A673 (cell line): ENCODE measurements around the gene ADM2. TPM values are rescaled to one million over a fixed set of nuclear protein-coding genes. Genes with fewer than 3 reads are reported as not detected.
A peak's percentile ranks its signal among the peaks of the same experiment; 100 is the strongest.

Source experiments
- BruUV-seq: library from RNA; stranded (reverse); fragments of 400-500 nt; replicated peaks from 2 replicates; lab custom pipeline; 2021; lab: Mats Ljungman, UMichigan
- CTCF ChIA-PET: fragments of 300-600 bp; sonication (Branson Sonifier 250); formaldehyde crosslinking; loops from one replicate; lab custom pipeline; 2022; ENCODE audit warnings: antibody characterized with exemption; lab: Charles Lee
- POLR2A ChIA-PET: fragments of 300-600 bp; sonication (Branson Sonifier 250); formaldehyde crosslinking; loops from one replicate; lab custom pipeline; 2022; ENCODE audit warnings: antibody characterized with exemption; ENCODE audit not compliant: low non-redundant PET; lab: Charles Lee
- DNase-seq: peaks from one replicate; pipeline ENCODE4 v3.0.0-alpha.2; 2015; ENCODE audit warnings: low spot score
- H3K27ac ChIP-seq: fragments of 200-600 bp; sonication (generic); 2 replicates; pipeline ENCODE4 v1.5.1; 2016; ENCODE audit warnings: mixed run types, low read depth, mild to moderate bottlenecking, mixed read lengths, antibody characterized with exemption, low read length; ENCODE audit not compliant: poor library complexity, severe bottlenecking
- H3K27me3 ChIP-seq: fragments of 200-600 bp; sonication (generic); replicated peaks from 2 replicates; pipeline ENCODE4 v1.6.1; 2017; ENCODE audit warnings: mixed run types, low read depth, mild to moderate bottlenecking, mixed read lengths, antibody characterized with exemption, low read length; ENCODE audit not compliant: insufficient read depth, poor library complexity
- H3K36me3 ChIP-seq: fragments of 200-600 bp; sonication (generic); 2 replicates; pipeline ENCODE4 v1.6.1; 2016; ENCODE audit warnings: mixed run types, mild to moderate bottlenecking, mixed read lengths, antibody characterized with exemption, low read length; ENCODE audit not compliant: insufficient read depth, poor library complexity, severe bottlenecking
- H3K4me1 ChIP-seq: fragments of 200-600 bp; sonication (generic); 2 replicates; pipeline ENCODE4 v1.6.1; 2017; ENCODE audit warnings: mixed run types, mild to moderate bottlenecking, mixed read lengths, antibody characterized with exemption, low read length; ENCODE audit not compliant: insufficient read depth, poor library complexity, severe bottlenecking
- H3K4me3 ChIP-seq: fragments of 200-600 bp; sonication (generic); 2 replicates; pipeline ENCODE4 v1.5.1; 2016; ENCODE audit warnings: low read depth, mixed run types, mild to moderate bottlenecking, mixed read lengths, low read length; ENCODE audit not compliant: poor library complexity, severe bottlenecking
- H3K9me3 ChIP-seq: fragments of 200-600 bp; sonication (generic); 2 replicates; pipeline ENCODE4 v1.6.1; 2016; ENCODE audit warnings: mixed run types, low read depth, mild to moderate bottlenecking, mixed read lengths, antibody characterized with exemption, low read length; ENCODE audit not compliant: poor library complexity, severe bottlenecking
- EZH2 ChIP-seq: fragments of 200-600 bp; sonication (generic); IDR thresholded peaks from 2 replicates; pipeline ENCODE4 v1.6.1; 2017; ENCODE audit warnings: borderline replicate concordance, low read depth, mild to moderate bottlenecking, mixed read lengths, antibody characterized with exemption, low read length; ENCODE audit not compliant: poor library complexity, severe bottlenecking
- intact Hi-C: fragments of 100-400 bp; cut with micrococcal nuclease; formaldehyde crosslinking; loops from one replicate; pipeline ENCODE4 v1.10.0; 2022; ENCODE audit not compliant: unreplicated experiment
- total RNA-seq: library from RNA; stranded (reverse); gene quantifications from 2 replicates; pipeline ENCODE4 v1.2.3, GENCODE V29; 2021
- TF ChIP-seq, protein P1 (sequence below): fragments of 300-800, 200-600 bp; sonication (generic); conservative IDR thresholded peaks from 2 replicates; pipeline ENCODE4 v1.5.1; 2017; ENCODE audit warnings: low read depth, mild to moderate bottlenecking, antibody characterized with exemption, low read length, moderate library complexity, mixed read lengths

ADM2 gene
- total RNA-seq, 1 experiment from 2014 or later = 5.4 TPM

DNA sequence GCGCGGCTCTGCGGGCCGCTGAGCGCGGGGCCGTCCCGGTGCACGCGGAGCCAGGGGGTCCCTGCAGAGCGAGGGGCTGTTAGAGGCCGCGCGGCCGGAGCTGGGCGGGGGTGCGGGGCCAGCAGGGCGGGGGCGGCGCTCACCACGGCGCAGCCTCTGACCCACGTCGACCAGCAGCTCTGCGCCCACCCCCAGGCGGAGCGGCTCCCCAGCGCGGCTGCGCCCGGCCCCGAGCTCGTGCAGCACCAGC lies 44.4 kb downstream of the ADM2 start:
- H3K4me1 ChIP-seq = peaks cover 25% of the 10 kb centered on the region
- H3K4me3 ChIP-seq = peak overlapping the region; percentile 65
- POLR2A ChIA-PET = interaction anchor here (0.7 to 1.0 kb wide), 3 partner anchors 16 to 282 kb away, joined by 4 to 8 read pairs (median 4); partner anchors contain the start of gene TUBGCP6
- intact Hi-C loops = no loop called here
- DNase-seq = no peak
- CTCF ChIA-PET = interaction anchor here (0.6 to 2.2 kb wide), 14 partner anchors 10 to 284 kb away, joined by 3 to 20 read pairs (median 8); partner anchors contain the start of genes LMF2, NCAPH2 and SYCE3
- BruUV-seq = no TSS peak
- H3K27me3 ChIP-seq = peaks cover 12% of the 10 kb centered on the region
- peak overlapping the region; percentile 90 for H3K27ac ChIP-seq
- peaks cover 40% of the 10 kb centered on the region for H3K36me3 ChIP-seq
- no peak for TF ChIP-seq EZH2
- TF ChIP-seq, protein P1, sequence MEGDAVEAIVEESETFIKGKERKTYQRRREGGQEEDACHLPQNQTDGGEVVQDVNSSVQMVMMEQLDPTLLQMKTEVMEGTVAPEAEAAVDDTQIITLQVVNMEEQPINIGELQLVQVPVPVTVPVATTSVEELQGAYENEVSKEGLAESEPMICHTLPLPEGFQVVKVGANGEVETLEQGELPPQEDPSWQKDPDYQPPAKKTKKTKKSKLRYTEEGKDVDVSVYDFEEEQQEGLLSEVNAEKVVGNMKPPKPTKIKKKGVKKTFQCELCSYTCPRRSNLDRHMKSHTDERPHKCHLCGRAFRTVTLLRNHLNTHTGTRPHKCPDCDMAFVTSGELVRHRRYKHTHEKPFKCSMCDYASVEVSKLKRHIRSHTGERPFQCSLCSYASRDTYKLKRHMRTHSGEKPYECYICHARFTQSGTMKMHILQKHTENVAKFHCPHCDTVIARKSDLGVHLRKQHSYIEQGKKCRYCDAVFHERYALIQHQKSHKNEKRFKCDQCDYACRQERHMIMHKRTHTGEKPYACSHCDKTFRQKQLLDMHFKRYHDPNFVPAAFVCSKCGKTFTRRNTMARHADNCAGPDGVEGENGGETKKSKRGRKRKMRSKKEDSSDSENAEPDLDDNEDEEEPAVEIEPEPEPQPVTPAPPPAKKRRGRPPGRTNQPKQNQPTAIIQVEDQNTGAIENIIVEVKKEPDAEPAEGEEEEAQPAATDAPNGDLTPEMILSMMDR = no peak; the same call in 1 of the 2 replicates
- no peaks in the 10 kb centered on the region for H3K9me3 ChIP-seq

DNA sequence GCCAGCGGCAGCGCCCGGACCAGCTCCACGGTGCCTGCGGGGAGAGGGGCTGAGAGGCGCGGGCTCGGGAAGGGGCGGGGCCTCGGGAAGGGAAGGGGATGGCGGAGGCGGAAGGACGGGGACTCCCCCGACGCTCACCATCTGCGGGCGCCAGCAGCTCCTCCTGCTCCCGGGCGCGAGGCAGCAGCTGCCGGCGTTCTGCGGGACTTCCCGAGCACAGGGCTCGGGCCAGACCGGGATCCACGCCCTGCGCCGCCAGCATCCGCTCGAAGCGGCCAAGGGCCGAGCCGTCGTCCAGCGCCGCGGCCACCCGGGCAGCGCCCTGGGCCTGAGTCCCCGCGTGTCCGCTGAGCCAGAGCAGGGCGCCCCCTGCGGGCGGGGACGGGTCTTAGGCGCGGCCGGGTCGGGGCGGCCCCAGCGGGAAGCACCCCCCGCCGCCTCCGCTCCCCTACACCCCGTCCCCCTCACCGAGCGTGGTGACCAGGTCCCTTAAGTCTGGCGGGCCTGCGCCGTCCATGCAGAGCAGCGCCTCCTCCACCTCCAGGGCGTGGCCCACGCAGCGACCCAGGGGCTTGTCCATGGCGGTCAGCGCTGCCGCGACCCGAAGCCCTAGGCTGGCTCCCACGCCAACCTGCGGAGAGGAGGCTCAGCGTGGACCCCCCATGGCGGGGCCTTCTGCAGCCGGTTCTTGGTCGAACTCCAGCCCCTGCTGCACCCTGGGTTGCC lies 44.9 kb downstream of the ADM2 start:
- Histone ChIP-seq H3K27ac (peak overlapping the region; percentile 90), H3K36me3 (peaks cover 35% of the 10 kb centered on the region), H3K9me3 (no peaks in the 10 kb centered on the region), H3K4me3 (peak overlapping the region; percentile 65), H3K4me1 (peaks cover 30% of the 10 kb centered on the region), H3K27me3 (peaks cover 17% of the 10 kb centered on the region)
- peak; percentile 90 for DNase-seq
- no peak for TF ChIP-seq EZH2
- TF ChIP-seq, protein P1 = peak; percentile 62
- BruUV-seq = no TSS peak
- ChIA-PET POLR2A (interaction anchor here (0.7 to 1.0 kb wide), 3 partner anchors 17 to 282 kb away, joined by 4 to 8 read pairs (median 4); partner anchors contain the start of gene TUBGCP6), CTCF (interaction anchor here (0.6 to 2.2 kb wide), 9 partner anchors 9 to 274 kb away, joined by 3 to 19 read pairs (median 12); partner anchors contain the start of genes LMF2, NCAPH2 and SYCE3)
- intact Hi-C loops = no loop called here

DNA sequence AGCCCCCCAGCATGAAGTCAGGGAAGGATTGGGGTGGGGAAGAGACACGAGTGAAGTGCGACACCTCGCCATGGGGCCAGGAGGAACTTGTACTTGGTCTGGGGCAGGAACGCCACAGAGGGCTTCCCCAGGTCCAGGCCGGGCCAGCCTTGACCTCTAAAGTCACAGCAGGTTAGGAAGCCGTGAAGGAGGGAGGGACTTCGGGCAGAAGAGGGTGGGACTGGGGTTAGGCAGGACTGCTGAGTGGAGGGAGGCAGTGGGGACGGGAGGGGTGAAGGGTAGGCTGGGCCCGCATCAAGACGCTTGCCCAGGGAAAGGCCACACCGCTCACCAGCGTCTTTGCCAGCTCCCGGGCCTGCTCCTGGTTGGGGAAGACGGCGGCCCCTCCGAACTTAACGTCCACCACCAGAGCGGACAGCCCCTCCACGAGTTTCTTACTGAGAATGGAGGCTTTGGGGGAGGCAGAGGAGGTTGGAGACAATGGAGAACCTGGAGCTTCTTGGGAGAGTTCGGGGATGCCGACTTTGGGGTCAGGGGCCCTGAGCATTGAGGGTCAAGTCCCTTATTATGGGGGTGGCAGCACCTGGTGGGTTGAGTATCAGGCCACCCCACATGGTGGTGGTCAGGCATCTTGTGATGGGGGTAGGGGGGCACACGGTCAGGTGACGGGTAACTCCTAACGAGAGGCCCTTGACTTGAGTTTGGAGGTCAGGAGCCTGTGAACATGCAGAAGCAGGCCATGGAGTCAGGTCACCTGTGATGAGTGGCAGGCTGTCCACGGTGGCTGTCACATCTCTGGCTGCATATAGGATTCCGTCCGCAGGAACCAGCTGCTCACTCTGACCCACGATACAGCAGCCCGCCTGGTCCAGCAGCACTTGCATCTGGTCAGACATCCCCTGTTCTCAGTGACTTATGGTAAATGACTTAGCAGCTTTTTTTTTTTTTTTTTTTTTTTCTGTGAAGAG lies 45.8 kb downstream of the ADM2 start:
- BruUV-seq = TSS peak; percentile 21
- no peak for TF ChIP-seq EZH2
- ChIA-PET CTCF (no interaction called here), POLR2A (interaction anchor here (0.6 kb wide), 1 partner anchor 74 kb away, joined by 9 read pairs; no protein-coding TSS in a partner anchor)
- Histone ChIP-seq H3K4me3 (peak overlapping the region; percentile 65), H3K27ac (peak overlapping the region; percentile 90), H3K36me3 (peaks cover 27% of the 10 kb centered on the region), H3K4me1 (peaks cover 30% of the 10 kb centered on the region), H3K9me3 (no peaks in the 10 kb centered on the region), H3K27me3 (peaks cover 23% of the 10 kb centered on the region)
- intact Hi-C loops = no loop called here
- no peak for DNase-seq
